ENCODE results near the gene CCDC61.

Gene CCDC61

GRCh38 chr19:45978156-45978555, 17.1 kb upstream of the CCDC61 start:
- H3K9me3 Mint-ChIP-seq: no peaks in the 10 kb centered on the region
- peaks cover 62% of the 10 kb centered on the region for H3K27me3 Mint-ChIP-seq (ENCODE audit: low read depth, poor library complexity)

GRCh38 chr19:45981350-45981749, 13.9 kb upstream of the CCDC61 start:
- H3K36me3 Mint-ChIP-seq (ENCODE audit: low read depth): no peaks in the 10 kb centered on the region
- no peaks in the 10 kb centered on the region for H3K9me3 Mint-ChIP-seq
- H3K4me1 Mint-ChIP-seq: peaks cover 8% of the 10 kb centered on the region
- peaks cover 48% of the 10 kb centered on the region for H3K27me3 Mint-ChIP-seq (ENCODE audit: low read depth, poor library complexity)
- no peak for DNase-seq
- TF ChIP-seq CTCF (IDR thresholded peaks at IDR 0.05): no peak
- H3K27ac Mint-ChIP-seq: no peak overlapping the region
- H3K4me3 Mint-ChIP-seq: no peak overlapping the region

More at GRCh38 chr19:45978156-45978555, 17.1 kb upstream of the CCDC61 start:
- Mint-ChIP-seq H3K36me3 (ENCODE audit: low read depth) (no peaks in the 10 kb centered on the region), H3K27ac (no peak overlapping the region), H3K4me1 (peaks cover 15% of the 10 kb centered on the region), H3K4me3 (no peak overlapping the region)
- no peak for TF ChIP-seq CTCF (IDR thresholded peaks at IDR 0.05)
- DNase-seq: no peak

- Mint-ChIP-seq H3K4me1 (peaks cover 7% of the 10 kb centered on the region), H3K9me3 (no peaks in the 10 kb centered on the region), H3K36me3 (ENCODE audit: low read depth) (no peaks in the 10 kb centered on the region), H3K27me3 (ENCODE audit: low read depth, poor library complexity) (peaks cover 54% of the 10 kb centered on the region), H3K4me3 (no peak overlapping the region), H3K27ac (no peak overlapping the region)
- DNase-seq: no peak
- TF ChIP-seq CTCF (IDR thresholded peaks at IDR 0.05): no peak
These were observed 9.9 kb upstream of the CCDC61 start for GRCh38 chr19:45985321-45985720.

GRCh38 chr19:45990113-45990728, 5.0 kb upstream of the CCDC61 start:
- no peaks in the 10 kb centered on the region for H3K9me3 Mint-ChIP-seq
- no peak overlapping the region for H3K27ac Mint-ChIP-seq
- H3K27me3 Mint-ChIP-seq (ENCODE audit: low read depth, poor library complexity): peaks cover 38% of the 10 kb centered on the region
- DNase-seq: no peak
- TF ChIP-seq CTCF (IDR thresholded peaks at IDR 0.05): no peak
- H3K36me3 Mint-ChIP-seq (ENCODE audit: low read depth): no peaks in the 10 kb centered on the region
- no peaks in the 10 kb centered on the region for H3K4me1 Mint-ChIP-seq
- H3K4me3 Mint-ChIP-seq: no peak overlapping the region

GRCh38 chr19:45994456-45994997, 740 bp upstream of the CCDC61 start:
- Mint-ChIP-seq H3K4me3 (no peak overlapping the region), H3K4me1 (peaks cover 10% of the 10 kb centered on the region), H3K27me3 (ENCODE audit: low read depth, poor library complexity) (peaks cover 20% of the 10 kb centered on the region), H3K9me3 (no peaks in the 10 kb centered on the region), H3K36me3 (ENCODE audit: low read depth) (peaks cover 6% of the 10 kb centered on the region), H3K27ac (no peak overlapping the region)
- DNase-seq: no peak
- TF ChIP-seq CTCF (IDR thresholded peaks at IDR 0.05): no peak
